ENCODE data around the gene CADM2. TPM values are rescaled to one million over a fixed set of nuclear protein-coding genes. Genes with fewer than 3 reads are reported as not detected.

CADM2 gene
- total and polyA plus RNA-seq, 2 donors (not counting 3 experiments of a cell fraction or from before 2014, with no cell fraction given) = not detected

GRCh38 chr3:84963137-84963536 is 4.3 kb downstream of the CADM2 start:
- intact Hi-C loops (cut with micrococcal nuclease) (no loop called here), dilution Hi-C loops (cut with MboI; ENCODE audit: extremely low pct_ligation_motif_present, low sequenced_read_pairs) (no loop called here)
- no peak for DNase-seq (ENCODE audit: low read depth, low spot score)
- POLR2A ChIA-PET = no interaction called here
- TF ChIP-seq GATA2 (IDR thresholded peaks at IDR 0.05; ENCODE audit: insufficient read depth, insufficient read length, low read depth, low read length) (no peak), MYC (IDR thresholded peaks at IDR 0.05; ENCODE audit: low read depth, low read length) (no peak), EZH2 (IDR thresholded peaks at IDR 0.05; ENCODE audit: borderline replicate concordance, low read depth, low read length, severe bottlenecking) (no peak)
- TF ChIP-seq, protein P1, sequence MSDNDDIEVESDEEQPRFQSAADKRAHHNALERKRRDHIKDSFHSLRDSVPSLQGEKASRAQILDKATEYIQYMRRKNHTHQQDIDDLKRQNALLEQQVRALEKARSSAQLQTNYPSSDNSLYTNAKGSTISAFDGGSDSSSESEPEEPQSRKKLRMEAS (IDR thresholded peaks at IDR 0.05; ENCODE audit: insufficient read depth, insufficient read length) = no peak
- CTCF ChIA-PET = no interaction called here
- H4K20me1 ChIP-seq (replicated peaks; ENCODE audit: control insufficient read depth, extremely low read depth, insufficient read depth, low read length) = no peaks in the 10 kb centered on the region
- no peak overlapping the region for H3K9ac ChIP-seq (replicated peaks; ENCODE audit: extremely low read depth, insufficient read depth, low read length)
- H3K9me3 ChIP-seq (replicated peaks; ENCODE audit: control insufficient read depth, insufficient read depth, low read length) = no peaks in the 10 kb centered on the region
- no peaks in the 10 kb centered on the region for H3K36me3 ChIP-seq (ENCODE audit: control insufficient read depth in 2 of 2, extremely low read depth in 1 of 2, insufficient read depth in 2 of 2, low read length in 2 of 2)
- no peak overlapping the region for H3K27ac ChIP-seq (ENCODE audit: insufficient read depth, low read depth, low read length)
- no peaks in the 10 kb centered on the region for H3K4me1 ChIP-seq (ENCODE audit: control insufficient read depth, extremely low read depth, insufficient read depth, low read length)
- peaks cover 6 to 18% of the 10 kb centered on the region in 2 experiments for H3K27me3 ChIP-seq (ENCODE audit: control insufficient read depth in 2 of 2, insufficient read depth in 2 of 2, low read length in 2 of 2)
- BruUV-seq (replicated peaks) = no TSS peak
- H2AFZ ChIP-seq (ENCODE audit: low read depth, low read length) = no peak overlapping the region
- H3K4me2 ChIP-seq (ENCODE audit: insufficient read depth, low read length) = no peak overlapping the region
- H3K4me3 ChIP-seq (replicated peaks in 1 of 3; ENCODE audit: insufficient read depth in 1 of 3, low read depth in 1 of 3, low read length in 3 of 3) = no peak overlapping the region
- FAIRE-seq = no peak
- no peaks in the 10 kb centered on the region for H3K79me2 ChIP-seq (ENCODE audit: control insufficient read depth, insufficient read depth, low read length)
- no peaks in the 10 kb centered on the region for H3K9me1 ChIP-seq (replicated peaks; ENCODE audit: control insufficient read depth, extremely low read depth, insufficient read depth, low read length)

DNA sequence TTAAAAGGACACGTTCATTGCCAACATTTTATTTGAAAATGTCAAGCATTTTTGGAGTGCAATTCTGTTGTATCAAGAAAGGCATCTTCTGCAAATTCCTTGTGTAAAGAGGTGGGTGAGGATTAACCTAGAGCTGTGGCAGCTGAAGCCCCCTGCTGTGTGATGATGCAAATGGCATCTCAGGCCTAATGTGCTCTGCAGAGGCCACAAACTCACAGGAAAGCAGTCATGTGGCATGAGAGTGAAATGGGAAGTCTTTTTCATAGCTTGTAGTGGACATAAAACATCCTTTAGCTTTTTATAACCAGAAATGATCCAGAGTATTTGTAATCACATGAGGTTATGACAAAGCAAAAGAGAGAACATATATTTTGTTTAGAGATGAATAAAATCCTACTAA is 6.4 kb downstream of the CADM2 start:
- H4K20me1 ChIP-seq (replicated peaks; ENCODE audit: control insufficient read depth, extremely low read depth, insufficient read depth, low read length) = no peaks in the 10 kb centered on the region
- no peaks in the 10 kb centered on the region for H3K79me2 ChIP-seq (ENCODE audit: control insufficient read depth, insufficient read depth, low read length)
- no peaks in the 10 kb centered on the region for H3K36me3 ChIP-seq (ENCODE audit: control insufficient read depth in 2 of 2, extremely low read depth in 1 of 2, insufficient read depth in 2 of 2, low read length in 2 of 2)
- no peak overlapping the region for H3K9ac ChIP-seq (replicated peaks; ENCODE audit: extremely low read depth, insufficient read depth, low read length)
- no peaks in the 10 kb centered on the region for H3K9me3 ChIP-seq (replicated peaks; ENCODE audit: control insufficient read depth, insufficient read depth, low read length)
- H2AFZ ChIP-seq (ENCODE audit: low read depth, low read length) = no peak overlapping the region
- POLR2A ChIA-PET = no interaction called here
- H3K27me3 ChIP-seq (ENCODE audit: control insufficient read depth in 2 of 2, insufficient read depth in 2 of 2, low read length in 2 of 2) = peaks cover 2 to 13% of the 10 kb centered on the region in 2 experiments
- TF ChIP-seq, protein P1 (IDR thresholded peaks at IDR 0.05; ENCODE audit: insufficient read depth, insufficient read length) = no peak
- TF ChIP-seq FOS (IDR thresholded peaks at IDR 0.05; ENCODE audit: borderline replicate concordance, insufficient read depth, low read length) = no peak
- no peak for TF ChIP-seq GATA2 (IDR thresholded peaks at IDR 0.05; ENCODE audit: insufficient read depth, insufficient read length, low read depth, low read length)
- TF ChIP-seq, protein P2, sequence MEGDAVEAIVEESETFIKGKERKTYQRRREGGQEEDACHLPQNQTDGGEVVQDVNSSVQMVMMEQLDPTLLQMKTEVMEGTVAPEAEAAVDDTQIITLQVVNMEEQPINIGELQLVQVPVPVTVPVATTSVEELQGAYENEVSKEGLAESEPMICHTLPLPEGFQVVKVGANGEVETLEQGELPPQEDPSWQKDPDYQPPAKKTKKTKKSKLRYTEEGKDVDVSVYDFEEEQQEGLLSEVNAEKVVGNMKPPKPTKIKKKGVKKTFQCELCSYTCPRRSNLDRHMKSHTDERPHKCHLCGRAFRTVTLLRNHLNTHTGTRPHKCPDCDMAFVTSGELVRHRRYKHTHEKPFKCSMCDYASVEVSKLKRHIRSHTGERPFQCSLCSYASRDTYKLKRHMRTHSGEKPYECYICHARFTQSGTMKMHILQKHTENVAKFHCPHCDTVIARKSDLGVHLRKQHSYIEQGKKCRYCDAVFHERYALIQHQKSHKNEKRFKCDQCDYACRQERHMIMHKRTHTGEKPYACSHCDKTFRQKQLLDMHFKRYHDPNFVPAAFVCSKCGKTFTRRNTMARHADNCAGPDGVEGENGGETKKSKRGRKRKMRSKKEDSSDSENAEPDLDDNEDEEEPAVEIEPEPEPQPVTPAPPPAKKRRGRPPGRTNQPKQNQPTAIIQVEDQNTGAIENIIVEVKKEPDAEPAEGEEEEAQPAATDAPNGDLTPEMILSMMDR (IDR thresholded peaks at IDR 0.05; ENCODE audit: extremely low read depth in 1 of 2, insufficient read depth in 1 of 2, low read depth in 1 of 2, low read length in 2 of 2) = no peak
- DNase-seq (ENCODE audit: low read depth, low spot score) (no peak), FAIRE-seq (no peak)
- H3K4me1 ChIP-seq (ENCODE audit: control insufficient read depth, extremely low read depth, insufficient read depth, low read length) = no peaks in the 10 kb centered on the region
- no peak overlapping the region for H3K27ac ChIP-seq (ENCODE audit: insufficient read depth, low read depth, low read length)
- H3K4me3 ChIP-seq (replicated peaks in 1 of 3; ENCODE audit: insufficient read depth in 1 of 3, low read depth in 1 of 3, low read length in 3 of 3) = no peak overlapping the region
- intact Hi-C loops (cut with micrococcal nuclease) = no loop called here
- no TSS peak for BruUV-seq (replicated peaks)
- H3K9me1 ChIP-seq (replicated peaks; ENCODE audit: control insufficient read depth, extremely low read depth, insufficient read depth, low read length) = no peaks in the 10 kb centered on the region
- no peak overlapping the region for H3K4me2 ChIP-seq (ENCODE audit: insufficient read depth, low read length)
- CTCF ChIA-PET = no interaction called here
- dilution Hi-C loops (cut with MboI; ENCODE audit: extremely low pct_ligation_motif_present, low sequenced_read_pairs) = no loop called here
